Measurements from ENCODE around the gene ANKRD55.
"Not testable (repeated sequence)": the region's sequence is repeated elsewhere in the genome, so short reads cannot be mapped to it uniquely, and the experiment has no call there.

Gene ANKRD55

GRCh38 chr5:56211298-56211865 lies 21.7 kb downstream of the ANKRD55 start:
- no peak overlapping the region for H3K27ac ChIP-seq (ENCODE audit: insufficient read depth, low read depth, low read length, poor library complexity, severe bottlenecking)
- WGBS, 2 experiments = 85 to 88% methylated on average over 2 of the region's 2 CpGs
- H3K4me3 ChIP-seq (ENCODE audit: insufficient read depth, low read depth, low read length) = no peak overlapping the region

GRCh38 chr5:56208681-56209080 lies 24.4 kb downstream of the ANKRD55 start:
- Histone ChIP-seq H3K9me3 (ENCODE audit: control insufficient read depth, low read length) (no peaks in the 10 kb centered on the region), H3K27ac (ENCODE audit: insufficient read depth, low read depth, low read length, poor library complexity, severe bottlenecking) (no peak overlapping the region), H3K4me3 (ENCODE audit: insufficient read depth, low read depth, low read length) (no peak overlapping the region), H3K27me3 (ENCODE audit: control insufficient read depth, insufficient read depth, low read length, poor library complexity, severe bottlenecking) (no peaks in the 10 kb centered on the region), H3K36me3 (ENCODE audit: control insufficient read depth, insufficient read depth, low read length) (no peaks in the 10 kb centered on the region), H3K4me1 (ENCODE audit: control insufficient read depth, insufficient read depth, low read length) (no peaks in the 10 kb centered on the region)
- WGBS, 2 experiments = 93 to 96% methylated on average over 9 of the region's 9 CpGs

More at GRCh38 chr5:56211298-56211865, 21.7 kb downstream of the ANKRD55 start:
- no peaks in the 10 kb centered on the region for H3K27me3 ChIP-seq (ENCODE audit: control insufficient read depth, insufficient read depth, low read length, poor library complexity, severe bottlenecking)
- no peaks in the 10 kb centered on the region for H3K36me3 ChIP-seq (ENCODE audit: control insufficient read depth, insufficient read depth, low read length)
- H3K9me3 ChIP-seq (ENCODE audit: control insufficient read depth, low read length) = no peaks in the 10 kb centered on the region
- H3K4me1 ChIP-seq (ENCODE audit: control insufficient read depth, insufficient read depth, low read length) = no peaks in the 10 kb centered on the region

- 95 to 96% methylated on average over 2 of the region's 2 CpGs for WGBS, 2 experiments
These were observed 25.6 kb downstream of the ANKRD55 start for GRCh38 chr5:56207537-56207936.

GRCh38 chr5:56206126-56206910 lies 26.8 kb downstream of the ANKRD55 start:
- no peak overlapping the region for H3K4me3 ChIP-seq (ENCODE audit: insufficient read depth, low read depth, low read length)
- no peaks in the 10 kb centered on the region for H3K9me3 ChIP-seq (ENCODE audit: control insufficient read depth, low read length)
- H3K36me3 ChIP-seq (ENCODE audit: control insufficient read depth, insufficient read depth, low read length) = no peaks in the 10 kb centered on the region
- no peak overlapping the region for H3K27ac ChIP-seq (ENCODE audit: insufficient read depth, low read depth, low read length, poor library complexity, severe bottlenecking)
- WGBS, 2 experiments = 86 to 88% methylated on average over 6 to 7 of the region's 7 CpGs
- H3K4me1 ChIP-seq (ENCODE audit: control insufficient read depth, insufficient read depth, low read length) = no peaks in the 10 kb centered on the region
- H3K27me3 ChIP-seq (ENCODE audit: control insufficient read depth, insufficient read depth, low read length, poor library complexity, severe bottlenecking) = no peaks in the 10 kb centered on the region

More at GRCh38 chr5:56207537-56207936, 25.6 kb downstream of the ANKRD55 start:
- Histone ChIP-seq H3K27ac (ENCODE audit: insufficient read depth, low read depth, low read length, poor library complexity, severe bottlenecking) (no peak overlapping the region), H3K36me3 (ENCODE audit: control insufficient read depth, insufficient read depth, low read length) (no peaks in the 10 kb centered on the region), H3K27me3 (ENCODE audit: control insufficient read depth, insufficient read depth, low read length, poor library complexity, severe bottlenecking) (no peaks in the 10 kb centered on the region), H3K4me3 (ENCODE audit: insufficient read depth, low read depth, low read length) (no peak overlapping the region), H3K9me3 (ENCODE audit: control insufficient read depth, low read length) (no peaks in the 10 kb centered on the region), H3K4me1 (ENCODE audit: control insufficient read depth, insufficient read depth, low read length) (no peaks in the 10 kb centered on the region)

GRCh38 chr5:56203936-56204335 lies 29.2 kb downstream of the ANKRD55 start:
- H3K4me1 ChIP-seq (ENCODE audit: control insufficient read depth, insufficient read depth, low read length); H3K36me3 ChIP-seq (ENCODE audit: control insufficient read depth, insufficient read depth, low read length); H3K4me3 ChIP-seq (ENCODE audit: insufficient read depth, low read depth, low read length); H3K27me3 ChIP-seq (ENCODE audit: control insufficient read depth, insufficient read depth, low read length, poor library complexity, severe bottlenecking); H3K27ac ChIP-seq (ENCODE audit: insufficient read depth, low read depth, low read length, poor library complexity, severe bottlenecking); H3K9me3 ChIP-seq (ENCODE audit: control insufficient read depth, low read length): not testable (repeated sequence)

- H3K27me3 ChIP-seq (ENCODE audit: control insufficient read depth, insufficient read depth, low read length, poor library complexity, severe bottlenecking) = no peaks in the 10 kb centered on the region
- no peaks in the 10 kb centered on the region for H3K36me3 ChIP-seq (ENCODE audit: control insufficient read depth, insufficient read depth, low read length)
- 96 to 100% methylated on average over 2 to 3 of the region's 3 CpGs for whole genome bisulfite sequencing, 2 experiments
- no peak overlapping the region for H3K27ac ChIP-seq (ENCODE audit: insufficient read depth, low read depth, low read length, poor library complexity, severe bottlenecking)
- H3K9me3 ChIP-seq (ENCODE audit: control insufficient read depth, low read length) = no peaks in the 10 kb centered on the region
- H3K4me1 ChIP-seq (ENCODE audit: control insufficient read depth, insufficient read depth, low read length) = no peaks in the 10 kb centered on the region
- no peak overlapping the region for H3K4me3 ChIP-seq (ENCODE audit: insufficient read depth, low read depth, low read length)
These were observed 30.6 kb downstream of the ANKRD55 start for GRCh38 chr5:56202483-56202882.

- H3K36me3 ChIP-seq (ENCODE audit: control insufficient read depth, insufficient read depth, low read length); H3K4me3 ChIP-seq (ENCODE audit: insufficient read depth, low read depth, low read length); H3K4me1 ChIP-seq (ENCODE audit: control insufficient read depth, insufficient read depth, low read length); H3K9me3 ChIP-seq (ENCODE audit: control insufficient read depth, low read length); H3K27ac ChIP-seq (ENCODE audit: insufficient read depth, low read depth, low read length, poor library complexity, severe bottlenecking); H3K27me3 ChIP-seq (ENCODE audit: control insufficient read depth, insufficient read depth, low read length, poor library complexity, severe bottlenecking): not testable (repeated sequence)
- WGBS, 2 experiments = 76 to 77% methylated on average over 2 to 3 of the region's 3 CpGs
These were observed 31.3 kb downstream of the ANKRD55 start for GRCh38 chr5:56201762-56202261.

GRCh38 chr5:56200971-56201666 lies 32.0 kb downstream of the ANKRD55 start:
- Histone ChIP-seq H3K27ac (ENCODE audit: insufficient read depth, low read depth, low read length, poor library complexity, severe bottlenecking) (no peak overlapping the region), H3K36me3 (ENCODE audit: control insufficient read depth, insufficient read depth, low read length) (no peaks in the 10 kb centered on the region), H3K27me3 (ENCODE audit: control insufficient read depth, insufficient read depth, low read length, poor library complexity, severe bottlenecking) (no peaks in the 10 kb centered on the region), H3K4me3 (ENCODE audit: insufficient read depth, low read depth, low read length) (no peak overlapping the region), H3K4me1 (ENCODE audit: control insufficient read depth, insufficient read depth, low read length) (no peaks in the 10 kb centered on the region), H3K9me3 (ENCODE audit: control insufficient read depth, low read length) (no peaks in the 10 kb centered on the region)
- 40 to 42% methylated on average over 5 of the region's 5 CpGs for WGBS, 2 experiments

- no peak overlapping the region for H3K4me3 ChIP-seq (ENCODE audit: insufficient read depth, low read depth, low read length)
- H3K27me3 ChIP-seq (ENCODE audit: control insufficient read depth, insufficient read depth, low read length, poor library complexity, severe bottlenecking) = no peaks in the 10 kb centered on the region
- H3K4me1 ChIP-seq (ENCODE audit: control insufficient read depth, insufficient read depth, low read length) = no peaks in the 10 kb centered on the region
- no peak overlapping the region for H3K27ac ChIP-seq (ENCODE audit: insufficient read depth, low read depth, low read length, poor library complexity, severe bottlenecking)
- WGBS, 2 experiments = 100% methylated on average over 1 of the region's 1 CpG; no CpG with 5 or more reads in 1 of the 2 experiments
- no peaks in the 10 kb centered on the region for H3K36me3 ChIP-seq (ENCODE audit: control insufficient read depth, insufficient read depth, low read length)
- no peaks in the 10 kb centered on the region for H3K9me3 ChIP-seq (ENCODE audit: control insufficient read depth, low read length)
These were observed 38.1 kb downstream of the ANKRD55 start for GRCh38 chr5:56195016-56195415.

GRCh38 chr5:56192246-56192645 lies 40.9 kb downstream of the ANKRD55 start:
- WGBS, 2 experiments = 92 to 95% methylated on average over 16 of the region's 16 CpGs

More at GRCh38 chr5:56192246-56192645, 40.9 kb downstream of the ANKRD55 start:
- H3K27ac ChIP-seq (ENCODE audit: insufficient read depth, low read depth, low read length, poor library complexity, severe bottlenecking) = no peak overlapping the region
- no peaks in the 10 kb centered on the region for H3K4me1 ChIP-seq (ENCODE audit: control insufficient read depth, insufficient read depth, low read length)
- no peaks in the 10 kb centered on the region for H3K36me3 ChIP-seq (ENCODE audit: control insufficient read depth, insufficient read depth, low read length)
- H3K9me3 ChIP-seq (ENCODE audit: control insufficient read depth, low read length) = no peaks in the 10 kb centered on the region
- H3K27me3 ChIP-seq (ENCODE audit: control insufficient read depth, insufficient read depth, low read length, poor library complexity, severe bottlenecking) = no peaks in the 10 kb centered on the region
- H3K4me3 ChIP-seq (ENCODE audit: insufficient read depth, low read depth, low read length) = no peak overlapping the region
